K562 (cell line): Measurements from ENCODE around the gene FAM171A2. TPM values are rescaled to one million over a fixed set of nuclear protein-coding genes. Genes with fewer than 3 reads are reported as not detected.

ENCODE experiments used
- CBFA2T3 ChIP-seq: fragments of 450-650 bp; IDR thresholded peaks from 2 replicates; pipeline ENCODE4 v1.6.1; 2017
- CXXC5 ChIP-seq: fragments of 250-450 bp; sonication (Bioruptor Pico); IDR thresholded peaks from 2 replicates; pipeline ENCODE4 v1.8.0; 2022; ENCODE audit warnings: inconsistent platforms, mild to moderate bottlenecking, moderate library complexity
- E2F6 ChIP-seq, 2 experiments: IDR thresholded peaks; 2 replicates each; pipeline ENCODE4 v1.6.1; 2011; ENCODE audit warnings: borderline replicate concordance in 1 of 2, control low read depth in 1 of 2, low read depth in 1 of 2, low read length in 1 of 2, mild to moderate bottlenecking in 1 of 2, mixed read lengths in 1 of 2, moderate library complexity in 1 of 2; ENCODE audit not compliant: insufficient read depth in 1 of 2, insufficient read length in 1 of 2, poor library complexity in 1 of 2, severe bottlenecking in 1 of 2; ENCODE audit errors: extremely low read depth in 1 of 2
- ESRRA ChIP-seq: fragments of 450-650 bp; IDR thresholded peaks from 2 replicates; pipeline ENCODE4 v1.6.1; 2014; ENCODE audit warnings: low read depth, mild to moderate bottlenecking, moderate library complexity, borderline replicate concordance
- GMEB1 ChIP-seq: fragments of 250-450 bp; sonication (Bioruptor Pico); IDR thresholded peaks from 2 replicates; pipeline ENCODE4 v1.4.0; 2020; ENCODE audit warnings: mild to moderate bottlenecking
- LCOR ChIP-seq: sonication (generic); formaldehyde crosslinking; IDR thresholded peaks from 2 replicates; pipeline ENCODE4 v1.8.0; 2022; ENCODE audit warnings: mild to moderate bottlenecking, missing genetic modification reagents
- MCM3 ChIP-seq: fragments of 450-650 bp; IDR thresholded peaks from 2 replicates; pipeline ENCODE4 v1.6.1; 2016
- NONO ChIP-seq, 2 experiments: fragments of 200-400 bp in 1 of 2; fragments of 450-650 bp in 1 of 2; formaldehyde crosslinking in 1 of 2; IDR thresholded peaks; 2 replicates each; pipeline ENCODE4 v1.6.1; 2017; ENCODE audit warnings: low read depth in 2 of 2, mild to moderate bottlenecking in 2 of 2, moderate library complexity in 2 of 2, low read length in 1 of 2
- RAD21 ChIP-seq, 2 experiments: fragments of 250-450 bp in 1 of 2; fragments of 450-650 bp in 1 of 2; sonication (Bioruptor Pico) in 1 of 2; formaldehyde crosslinking in 1 of 2; IDR thresholded peaks in 1 of 2; conservative IDR thresholded peaks in 1 of 2; 2 replicates each; pipeline versions ENCODE4 v1.4.0 to v1.8.0; 2020 to 2022; ENCODE audit warnings: mild to moderate bottlenecking in 2 of 2, moderate library complexity in 1 of 2
- RBM14 ChIP-seq: fragments of 200-400 bp; formaldehyde crosslinking; IDR thresholded peaks from 2 replicates; pipeline ENCODE4 v1.6.1; 2018; ENCODE audit warnings: low read depth, mild to moderate bottlenecking, low read length, moderate library complexity, borderline replicate concordance; ENCODE audit not compliant: insufficient read depth
- RREB1 ChIP-seq: fragments of 250-450 bp; sonication (Bioruptor Pico); IDR thresholded peaks from 2 replicates; pipeline ENCODE4 v1.4.0; 2020
- TEAD4 ChIP-seq, 2 experiments: sonication (generic) in 1 of 2; formaldehyde crosslinking in 1 of 2; IDR thresholded peaks; 2 replicates each; pipeline versions ENCODE4 v1.6.1 to v1.8.0; 2012 to 2022; ENCODE audit warnings: borderline replicate concordance in 1 of 2, inconsistent platforms in 1 of 2, low read length in 1 of 2, mild to moderate bottlenecking in 1 of 2, missing genetic modification reagents in 1 of 2
- YY1 ChIP-seq, 3 experiments: IDR thresholded peaks; 2 replicates each; pipeline ENCODE4 v1.6.1; 2011; ENCODE audit warnings: low read length in 2 of 3, mild to moderate bottlenecking in 2 of 3, moderate library complexity in 2 of 3, borderline replicate concordance in 1 of 3, control low read depth in 1 of 3, low read depth in 1 of 3; ENCODE audit not compliant: insufficient read depth in 3 of 3, insufficient replicate concordance in 2 of 3, control insufficient read depth in 1 of 3, insufficient read length in 1 of 3; ENCODE audit errors: extremely low read depth in 1 of 3
- ZBTB7A ChIP-seq: IDR thresholded peaks from 2 replicates; pipeline ENCODE4 v1.6.1; 2011; ENCODE audit warnings: low read depth, mild to moderate bottlenecking, low read length, moderate library complexity, borderline replicate concordance; ENCODE audit not compliant: control insufficient read depth
- ZNF699 ChIP-seq: fragments of 250-450 bp; sonication (Bioruptor Pico); IDR thresholded peaks from 2 replicates; pipeline ENCODE4 v1.8.0; 2021; ENCODE audit warnings: mild to moderate bottlenecking, moderate library complexity; ENCODE audit not compliant: insufficient replicate concordance
- polyA plus RNA-seq, 8 experiments: library from polyadenylated mRNA; depleted of rRNA in 4 of 8; stranded (reverse) in 5 of 8; unstranded in 3 of 8; fragments of >200 nt; fragmentation: Nextera tagmentation in 2 of 8; fragmentation: Illumina TruSeq in 1 of 8; extraction: Ambion mirVana in 2 of 8; extraction: Trizol in 1 of 8; gene quantifications; 2 replicates each; pipeline versions ENCODE4 v1.2.1 to v1.2.3, GENCODE V29; 2011 to 2014; ENCODE audit warnings: inconsistent platforms in 1 of 8, missing spikeins in 1 of 8
- total RNA-seq, 7 experiments: library from RNA; depleted of rRNA in 6 of 7; stranded (reverse); fragments of >200 nt in 6 of 7; fragmentation: Illumina TruSeq in 2 of 7; extraction: Trizol in 2 of 7; gene quantifications; 2 replicates each; pipeline versions ENCODE4 v1.2.1 to v1.2.3, GENCODE V29; 2011 to 2021; ENCODE audit warnings: low replicate concordance in 1 of 7

The FAM171A2 gene
- total and polyA plus RNA-seq, 9 of the 15 experiments (the other 6 are each of a cell fraction or from before 2014, with no cell fraction given): 0.10 to 10.2 (median 2.0) TPM; not detected in 1

- TF ChIP-seq ZBTB7A: peak; percentile 93
- no peak for TF ChIP-seq MCM3
- no peak for TF ChIP-seq RREB1 (CRISPR knock-in tag)
- TF ChIP-seq ZNF699 (CRISPR knock-in tag): no peak
- TF ChIP-seq NONO (IDR thresholded peaks at IDR 0.05; ENCODE audit: low read depth in 2 of 2, low read length in 1 of 2): peak; percentile 57 to 87
- TF ChIP-seq ESRRA: no peak
- peak; percentile 87 for TF ChIP-seq CXXC5 (CRISPR knock-in tag)
- no peak for TF ChIP-seq RBM14
- TF ChIP-seq E2F6 (IDR thresholded peaks at IDR 0.05; ENCODE audit: borderline replicate concordance in 1 of 2, extremely low read depth in 1 of 2, insufficient read depth in 1 of 2, insufficient read length in 1 of 2, low read depth in 1 of 2, low read length in 1 of 2, poor library complexity in 1 of 2, severe bottlenecking in 1 of 2): peak; percentile 88 to 98
- peak in 1 of 3 experiments; percentile 66 for TF ChIP-seq YY1 (IDR thresholded peaks at IDR 0.05; ENCODE audit: borderline replicate concordance in 1 of 3, control insufficient read depth in 1 of 3, extremely low read depth in 1 of 3, insufficient read depth in 3 of 3, insufficient read length in 1 of 3, insufficient replicate concordance in 2 of 3, low read depth in 1 of 3, low read length in 2 of 3)
- TF ChIP-seq RAD21 (CRISPR knock-in tag; conservative IDR thresholded peaks at IDR 0.05 in 1 of 2, IDR thresholded peaks at IDR 0.05 in 1 of 2): peak in 1 of 2 experiments; percentile 36; a peak in 2 of 4 replicates
- TF ChIP-seq LCOR (CRISPR knock-in tag): no peak
- no peak for TF ChIP-seq CBFA2T3
- 0 out of 2 replicates have a peak, but pooled peaks have one; percentile 38 for TF ChIP-seq GMEB1 (CRISPR knock-in tag)
- TF ChIP-seq TEAD4 (IDR thresholded peaks at IDR 0.05; ENCODE audit: low read length): no peak; the same call in 1 of the 2 replicates
- TF ChIP-seq TEAD4 (CRISPR knock-in tag; IDR thresholded peaks at IDR 0.05; ENCODE audit: borderline replicate concordance): no peak
These were observed at the start of gene FAM171A2 (continued) for GRCh38 chr17:44363613-44364159.
